ENCODE results near the gene ZNF516.

ZNF516 gene

DNA sequence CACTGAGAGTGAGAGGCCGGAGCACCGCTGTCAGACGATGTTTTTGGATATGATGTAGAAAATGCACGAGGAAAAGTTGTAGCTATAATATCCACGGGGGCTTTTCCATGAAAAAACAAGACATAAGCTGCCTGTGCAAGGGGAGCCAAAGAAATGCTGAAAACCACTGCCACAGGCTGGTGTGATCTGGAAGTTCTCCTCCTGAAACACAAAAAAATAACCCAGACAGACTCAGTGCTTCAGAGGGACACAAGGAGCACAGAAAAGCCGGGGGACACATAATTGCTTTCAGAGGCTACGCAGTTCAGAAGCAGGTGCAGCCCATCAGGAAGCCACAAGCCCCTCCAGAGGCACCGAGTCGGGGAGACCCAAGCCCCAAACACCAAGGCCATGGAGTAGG is 98.2 kb downstream of the ZNF516 start:
- no peak for DNase-seq (ENCODE audit: low read depth, low spot score)
- H3K4me3 ChIP-seq (ENCODE audit: low read depth, low read length): no peak overlapping the region
- in situ Hi-C loops (cut with HindIII; ENCODE audit: low sequenced_read_pairs): no loop called here
- TF ChIP-seq, protein P1, sequence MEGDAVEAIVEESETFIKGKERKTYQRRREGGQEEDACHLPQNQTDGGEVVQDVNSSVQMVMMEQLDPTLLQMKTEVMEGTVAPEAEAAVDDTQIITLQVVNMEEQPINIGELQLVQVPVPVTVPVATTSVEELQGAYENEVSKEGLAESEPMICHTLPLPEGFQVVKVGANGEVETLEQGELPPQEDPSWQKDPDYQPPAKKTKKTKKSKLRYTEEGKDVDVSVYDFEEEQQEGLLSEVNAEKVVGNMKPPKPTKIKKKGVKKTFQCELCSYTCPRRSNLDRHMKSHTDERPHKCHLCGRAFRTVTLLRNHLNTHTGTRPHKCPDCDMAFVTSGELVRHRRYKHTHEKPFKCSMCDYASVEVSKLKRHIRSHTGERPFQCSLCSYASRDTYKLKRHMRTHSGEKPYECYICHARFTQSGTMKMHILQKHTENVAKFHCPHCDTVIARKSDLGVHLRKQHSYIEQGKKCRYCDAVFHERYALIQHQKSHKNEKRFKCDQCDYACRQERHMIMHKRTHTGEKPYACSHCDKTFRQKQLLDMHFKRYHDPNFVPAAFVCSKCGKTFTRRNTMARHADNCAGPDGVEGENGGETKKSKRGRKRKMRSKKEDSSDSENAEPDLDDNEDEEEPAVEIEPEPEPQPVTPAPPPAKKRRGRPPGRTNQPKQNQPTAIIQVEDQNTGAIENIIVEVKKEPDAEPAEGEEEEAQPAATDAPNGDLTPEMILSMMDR (IDR thresholded peaks at IDR 0.05; ENCODE audit: low read depth, low read length): no peak

DNA sequence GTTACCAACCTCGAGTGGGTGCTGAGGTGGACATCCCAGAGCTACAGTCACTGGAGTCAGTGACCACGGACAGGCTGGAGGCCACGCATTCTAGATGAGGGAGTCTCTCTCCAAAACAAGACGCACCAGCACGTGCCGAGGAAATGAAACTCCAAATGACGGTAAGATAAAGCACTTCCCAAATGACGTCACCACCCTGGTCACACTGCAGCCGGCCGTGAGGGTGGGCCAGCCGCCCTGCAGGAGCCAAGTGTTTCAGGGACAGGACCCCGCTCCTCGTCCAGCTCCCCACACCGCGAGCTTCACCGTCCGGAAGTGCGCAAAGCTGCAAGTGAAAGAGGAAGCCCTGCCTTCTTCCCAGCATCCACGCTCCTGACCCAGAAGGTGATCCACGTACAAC is 99.4 kb downstream of the ZNF516 start:
- no peak overlapping the region for H3K4me3 ChIP-seq (ENCODE audit: low read depth, low read length)
- no peak for DNase-seq (ENCODE audit: low read depth, low spot score)
- TF ChIP-seq, protein P1 (IDR thresholded peaks at IDR 0.05; ENCODE audit: low read depth, low read length): no peak
- in situ Hi-C loops (cut with HindIII; ENCODE audit: low sequenced_read_pairs): no loop called here

DNA sequence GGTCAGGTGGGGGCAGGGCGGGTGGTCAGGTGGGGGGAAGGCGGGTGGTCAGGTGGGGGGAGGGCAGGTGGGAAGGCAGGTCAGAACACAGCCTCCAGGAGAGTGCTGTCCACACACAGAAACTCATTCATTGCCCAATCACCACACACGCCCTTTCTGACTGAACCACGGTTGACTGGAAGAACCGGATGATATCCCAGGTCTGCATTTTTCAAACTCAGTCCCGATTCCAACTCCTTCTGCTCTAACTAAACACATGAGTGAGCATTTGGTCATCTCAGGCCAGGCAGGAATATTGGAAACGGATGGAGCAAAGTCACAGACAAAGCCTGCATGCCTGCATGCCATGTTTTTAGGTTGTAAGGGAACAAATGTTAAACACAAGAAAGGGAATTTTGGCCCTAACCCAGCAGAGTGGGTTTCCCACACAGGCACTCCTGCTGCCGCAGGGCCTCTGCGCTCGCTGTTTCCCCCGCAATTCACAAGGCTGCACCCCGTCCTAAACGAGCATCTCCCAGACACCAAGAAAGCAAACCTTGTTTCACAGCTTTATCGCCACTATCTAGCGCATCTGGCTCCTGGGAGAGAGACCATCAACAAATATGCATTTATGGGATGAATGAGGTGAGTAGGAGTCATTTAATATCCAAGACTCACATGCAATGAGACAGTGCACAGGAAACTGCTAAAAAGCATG is 100.1 kb downstream of the ZNF516 start:
- in situ Hi-C loops (cut with HindIII; ENCODE audit: low sequenced_read_pairs): no loop called here
- H3K4me3 ChIP-seq (ENCODE audit: low read depth, low read length): no peak overlapping the region
- TF ChIP-seq, protein P1 (IDR thresholded peaks at IDR 0.05; ENCODE audit: low read depth, low read length): no peak
- DNase-seq (ENCODE audit: low read depth, low spot score): peak; percentile 40

DNA sequence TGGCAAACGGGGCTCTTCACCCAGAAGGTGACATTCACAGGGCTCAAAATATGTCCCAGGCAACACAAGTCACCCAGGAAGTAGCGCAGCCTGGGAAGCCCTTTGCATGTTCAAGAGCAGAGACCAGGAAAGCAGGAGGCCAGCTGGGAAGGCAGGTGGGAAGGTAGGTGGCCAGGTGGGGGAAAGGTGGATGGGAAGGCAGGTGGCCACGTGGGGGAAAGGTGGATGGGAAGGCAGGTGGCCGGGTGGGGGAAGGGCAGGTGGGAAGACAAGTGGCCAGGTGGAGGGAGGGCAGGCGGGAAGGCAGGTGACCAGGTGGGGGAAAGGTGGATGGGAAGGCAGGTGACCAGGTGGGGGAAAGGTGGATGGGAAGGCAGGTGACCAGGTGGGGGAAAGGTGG is 102.7 kb downstream of the ZNF516 start:
- in situ Hi-C loops (cut with HindIII; ENCODE audit: low sequenced_read_pairs): no loop called here
- TF ChIP-seq, protein P1 (IDR thresholded peaks at IDR 0.05; ENCODE audit: low read depth, low read length): no peak
- DNase-seq (ENCODE audit: low read depth, low spot score): no peak
- no peak overlapping the region for H3K4me3 ChIP-seq (ENCODE audit: low read depth, low read length)

DNA sequence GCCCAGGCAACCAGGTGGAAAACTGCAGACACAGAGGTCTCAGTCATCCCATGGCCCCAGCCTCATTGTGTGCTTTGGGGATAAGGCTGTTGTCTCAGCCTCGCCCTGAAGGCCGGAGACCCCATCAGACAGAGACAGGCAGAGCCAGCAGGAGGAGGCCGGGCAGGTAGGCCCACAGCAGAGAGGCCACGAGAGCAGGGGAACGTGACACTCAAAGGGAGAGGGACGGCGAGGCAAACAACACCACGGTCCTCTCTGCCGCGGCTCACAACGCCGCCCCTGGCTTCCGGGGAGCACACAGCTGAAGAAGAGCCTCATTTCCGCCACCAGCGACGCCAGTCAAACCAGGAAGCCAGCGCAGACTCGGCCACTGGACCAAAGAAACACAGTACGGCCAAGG is 103.3 kb downstream of the ZNF516 start:
- DNase-seq (ENCODE audit: low read depth, low spot score): no peak
- in situ Hi-C loops (cut with HindIII; ENCODE audit: low sequenced_read_pairs): no loop called here
- H3K4me3 ChIP-seq (ENCODE audit: low read depth, low read length): no peak overlapping the region
- TF ChIP-seq, protein P1 (IDR thresholded peaks at IDR 0.05; ENCODE audit: low read depth, low read length): no peak

DNA sequence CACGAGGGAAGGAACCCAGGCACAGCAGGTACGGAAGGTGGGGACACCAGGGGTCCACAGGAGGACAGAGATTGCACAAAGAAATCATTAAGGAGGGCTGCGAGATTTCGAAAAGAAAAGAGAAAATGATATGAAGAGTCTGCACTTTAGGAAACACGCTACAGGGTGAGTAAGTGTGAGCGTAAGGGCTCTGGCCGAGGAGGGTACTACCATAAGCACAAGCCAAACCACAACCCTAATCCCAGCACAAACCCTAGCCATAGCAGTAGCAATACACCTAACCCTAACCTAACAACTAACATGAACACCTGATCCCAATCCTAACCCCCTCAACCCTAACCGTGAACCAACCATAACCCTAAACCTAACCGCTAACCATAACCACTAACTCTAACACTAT is 104.0 kb downstream of the ZNF516 start:
- H3K4me3 ChIP-seq (ENCODE audit: low read depth, low read length): no peak overlapping the region
- TF ChIP-seq, protein P1 (IDR thresholded peaks at IDR 0.05; ENCODE audit: low read depth, low read length): no peak
- no peak for DNase-seq (ENCODE audit: low read depth, low spot score)
- in situ Hi-C loops (cut with HindIII; ENCODE audit: low sequenced_read_pairs): no loop called here
